OCI-M2 (cell line): Measurements from ENCODE around the gene ODAD3.
"Not testable (repeated sequence)": the region's sequence is repeated elsewhere in the genome, so short reads cannot be mapped to it uniquely, and the experiment has no call there.

Experiments
- DNase-seq: peaks from one replicate; lab custom pipeline; 2025; ENCODE audit not compliant: unreplicated experiment; lab: John Stamatoyannopoulos, UW

The ODAD3 gene

DNA sequence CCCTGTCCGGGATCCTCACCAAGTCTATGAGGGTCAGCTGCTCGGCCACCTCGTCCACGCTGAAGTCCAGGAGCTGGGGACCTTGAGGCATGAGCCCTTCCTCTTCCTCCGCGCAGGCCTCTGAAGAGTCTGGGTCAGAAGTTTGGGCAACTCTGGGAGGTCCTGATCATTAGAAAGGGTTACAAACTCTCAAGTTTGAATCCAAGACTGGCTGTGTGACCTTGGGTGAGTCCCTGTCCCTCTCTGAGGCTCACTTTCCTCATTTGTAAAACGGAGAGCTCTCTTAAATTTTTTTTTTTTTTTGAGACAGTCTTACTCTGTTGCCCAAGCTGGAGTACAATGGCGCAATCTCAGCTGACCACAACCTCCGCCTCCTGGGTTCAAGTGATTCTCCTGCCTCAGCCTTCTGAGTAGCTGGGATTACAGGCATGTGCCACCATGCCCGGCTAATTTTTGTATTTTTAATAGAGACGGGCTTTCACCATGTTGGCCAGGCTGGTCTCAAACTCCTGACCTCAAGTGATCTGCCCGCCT is 28.2 kb downstream of the ODAD3 start:
- not testable (repeated sequence) for DNase-seq

DNA sequence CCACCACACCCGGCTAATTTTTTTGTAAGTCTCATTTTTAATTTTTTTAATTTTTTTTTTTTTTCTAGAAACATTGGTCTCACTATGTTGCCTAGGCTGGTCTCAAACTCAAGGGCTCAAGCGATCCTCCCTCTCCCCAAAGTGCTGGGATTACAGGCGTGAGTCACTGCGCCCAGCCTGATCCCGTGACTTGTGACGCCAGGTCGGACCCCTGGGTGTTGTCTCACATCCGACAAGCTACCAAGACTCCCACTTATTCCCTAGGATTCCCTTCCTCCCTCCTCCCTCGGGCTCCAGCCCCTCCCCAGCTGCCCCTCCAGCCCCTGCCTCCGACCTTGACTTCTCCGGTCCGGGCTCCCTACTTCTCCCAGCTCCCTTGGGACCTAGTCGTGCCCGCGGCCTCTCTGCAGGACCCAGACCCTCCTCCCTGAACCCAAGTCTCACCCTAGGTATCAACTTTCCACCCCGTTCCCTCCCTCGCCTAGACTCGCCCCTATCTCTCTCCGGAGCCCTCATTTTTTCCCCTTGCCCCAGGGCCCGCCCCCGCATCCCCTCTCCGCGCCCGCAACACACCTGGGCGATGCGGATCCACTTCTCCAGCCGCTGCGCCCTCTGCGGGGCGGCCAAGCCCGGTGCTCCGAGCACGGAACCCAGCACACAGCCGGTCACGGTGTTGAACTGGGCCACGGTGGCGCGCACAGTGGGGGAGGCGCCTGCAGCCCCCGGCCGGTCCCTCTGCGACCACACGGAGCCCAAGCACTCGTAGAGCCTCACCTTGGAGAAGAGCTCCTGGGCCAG is 28.9 kb downstream of the ODAD3 start:
- no peak for DNase-seq

DNA sequence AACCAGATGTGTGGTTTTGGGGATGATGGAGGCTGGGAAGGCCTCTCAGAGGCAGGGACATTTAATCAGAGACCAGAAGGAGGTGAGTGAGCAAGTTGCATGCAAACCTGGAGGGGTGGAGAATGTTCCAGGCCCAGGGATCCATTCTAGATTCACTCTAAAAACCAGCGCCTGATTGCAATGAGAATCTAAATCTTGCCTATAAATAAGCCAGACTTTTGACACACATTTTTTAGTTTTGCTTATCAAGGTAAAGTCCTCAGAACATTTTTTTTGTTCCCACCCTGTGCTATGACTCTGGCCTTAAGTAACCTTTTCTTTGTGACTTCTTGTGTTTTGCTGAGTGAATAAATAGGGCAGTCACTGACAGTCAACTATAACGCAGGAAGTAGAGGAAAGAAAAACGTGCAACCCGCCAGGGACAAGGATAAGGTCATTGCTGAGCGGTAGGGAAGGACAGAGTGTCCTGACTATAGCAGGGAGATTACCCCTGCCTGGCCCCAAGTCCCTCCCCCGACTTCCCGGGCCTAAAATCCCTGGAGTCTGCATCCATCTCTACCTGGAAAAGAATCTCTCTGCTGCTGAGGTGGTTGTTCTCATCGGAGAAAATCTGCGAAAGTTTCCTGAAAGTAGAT is 30.2 kb downstream of the ODAD3 start:
- DNase-seq = no peak

DNA sequence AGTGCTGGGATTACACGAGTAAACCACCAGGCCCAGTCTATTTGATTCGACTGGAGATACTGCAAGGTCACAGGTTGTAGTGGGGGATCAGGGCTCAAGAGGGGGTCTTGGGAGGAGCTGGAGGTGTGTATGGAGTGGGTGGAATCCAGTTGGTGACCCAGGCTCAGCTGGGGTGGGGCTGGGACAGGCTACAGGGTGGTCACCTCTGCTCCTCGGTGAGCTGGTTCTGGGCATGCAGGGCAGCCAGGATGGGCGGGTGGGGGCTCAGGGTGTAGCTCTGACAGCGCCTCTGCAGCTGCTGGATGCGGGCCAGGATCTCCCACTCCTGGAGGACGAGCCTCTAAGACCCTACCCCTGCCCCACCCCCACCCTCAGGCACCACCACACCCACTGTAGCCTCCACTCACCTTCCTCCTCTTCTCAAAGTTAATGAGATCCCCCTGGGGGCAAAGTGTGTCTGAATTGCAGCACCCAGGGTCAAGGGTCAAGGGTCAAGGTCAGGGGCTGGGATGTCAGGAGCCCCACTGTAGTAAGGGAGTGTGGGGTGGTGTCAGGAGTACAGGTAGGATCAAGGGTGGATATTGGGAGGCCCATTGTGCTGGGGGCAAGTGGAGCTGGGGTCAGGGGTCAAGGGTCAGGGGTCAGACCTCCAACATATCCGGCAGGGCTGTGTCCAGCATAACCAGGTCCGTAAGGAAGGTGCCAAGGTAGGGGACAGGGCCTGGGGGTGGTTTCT is 32.9 kb downstream of the ODAD3 start:
- DNase-seq = no peak

DNA sequence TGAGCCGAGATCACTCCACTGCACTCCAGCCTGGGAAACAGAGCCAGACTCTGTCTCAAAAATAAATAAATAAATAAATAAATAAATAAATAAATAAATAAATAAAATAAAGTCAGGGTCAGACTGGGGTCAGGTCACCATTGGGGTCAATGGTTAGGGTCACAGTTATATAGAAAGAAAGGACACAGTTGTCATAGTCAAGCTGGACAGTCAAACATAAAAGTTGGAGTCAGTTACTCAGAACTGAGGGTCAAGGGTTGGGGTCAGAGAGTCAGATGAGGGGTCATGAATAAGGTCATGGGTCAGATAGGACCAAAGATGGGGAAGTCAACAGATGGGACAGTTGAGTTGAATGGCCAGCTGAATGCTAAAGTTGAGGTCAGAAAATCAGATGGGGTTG is 34.1 kb downstream of the ODAD3 start:
- no peak for DNase-seq

DNA sequence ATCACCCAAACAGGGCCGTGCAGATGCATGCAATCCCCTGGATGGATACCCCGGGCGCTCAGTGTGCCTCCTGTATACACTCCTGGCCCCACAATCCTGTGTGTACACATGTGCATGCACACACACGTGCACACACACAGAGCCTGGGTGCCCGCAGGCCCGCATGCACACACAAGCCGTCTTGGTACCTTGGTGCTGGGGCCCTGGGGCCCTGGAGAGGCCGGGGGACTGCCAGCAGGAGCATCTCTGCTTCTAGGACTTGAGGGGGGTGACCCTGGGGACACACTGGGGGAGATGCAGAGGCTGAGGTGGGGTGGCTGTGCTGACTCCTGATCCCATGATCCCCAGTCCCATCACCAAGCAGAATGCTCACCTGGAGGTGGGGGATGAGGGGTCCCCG is 35.3 kb downstream of the ODAD3 start:
- no peak for DNase-seq

DNA sequence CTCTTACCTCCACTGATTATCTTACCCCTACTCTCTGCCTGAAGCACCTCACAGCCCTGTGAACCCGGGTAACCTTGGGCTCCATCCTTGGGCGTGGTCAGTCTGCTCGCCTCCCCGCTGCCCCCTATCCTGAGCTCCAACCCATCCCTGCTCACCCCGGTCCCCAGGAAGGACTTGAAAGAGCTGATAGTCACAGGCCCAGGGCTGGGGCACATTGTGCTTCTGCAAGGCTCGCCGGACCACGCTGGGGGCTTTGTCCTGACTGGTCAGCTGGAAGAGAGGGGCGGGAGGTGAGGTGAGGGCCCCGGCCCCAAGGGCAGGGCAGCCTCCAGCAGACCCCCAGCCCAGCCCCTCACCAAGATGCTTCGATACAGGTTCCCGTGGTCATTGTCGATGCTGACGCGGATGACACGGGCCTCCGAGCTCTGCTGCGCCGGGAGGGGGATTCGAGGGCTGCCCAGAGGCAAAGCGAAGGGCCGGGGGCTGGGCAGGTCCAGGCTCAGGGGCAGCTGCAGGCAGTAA is 37.8 kb downstream of the ODAD3 start:
- no peak for DNase-seq

DNA sequence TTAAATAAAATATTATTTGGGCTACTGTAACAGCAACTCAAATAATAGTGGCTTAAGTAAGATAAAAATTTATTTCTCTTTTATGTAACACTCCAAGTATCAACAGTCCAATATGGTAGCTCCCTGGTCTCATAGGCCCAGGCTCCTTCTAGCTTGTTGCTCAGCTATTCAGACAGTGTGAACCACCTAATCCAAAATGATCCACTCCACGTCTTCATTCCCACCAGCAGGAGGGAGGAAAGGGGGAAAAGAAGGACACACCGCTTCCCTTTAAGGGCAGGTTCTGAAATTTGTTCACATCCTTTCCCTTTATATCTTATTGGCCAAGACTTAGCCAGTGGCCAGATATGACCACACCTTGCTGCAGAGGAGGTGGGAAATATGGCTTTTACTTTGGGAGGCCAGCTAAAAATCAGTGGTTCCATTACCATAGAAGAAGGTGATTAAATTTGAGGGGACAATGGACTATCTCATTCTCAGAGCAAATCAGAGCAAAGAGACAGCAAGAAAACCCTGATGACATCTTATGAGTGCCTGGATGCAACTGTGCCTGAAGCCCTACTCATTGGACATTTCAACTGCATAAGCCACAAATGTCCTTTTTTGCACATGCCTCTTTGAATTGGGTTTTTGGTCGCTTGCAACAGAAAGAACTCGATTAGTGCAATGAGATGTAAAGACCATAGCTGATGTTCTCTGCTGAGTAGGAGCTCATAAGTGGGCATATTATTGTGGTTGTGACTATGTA is 43.8 kb downstream of the ODAD3 start:
- no peak for DNase-seq

DNA sequence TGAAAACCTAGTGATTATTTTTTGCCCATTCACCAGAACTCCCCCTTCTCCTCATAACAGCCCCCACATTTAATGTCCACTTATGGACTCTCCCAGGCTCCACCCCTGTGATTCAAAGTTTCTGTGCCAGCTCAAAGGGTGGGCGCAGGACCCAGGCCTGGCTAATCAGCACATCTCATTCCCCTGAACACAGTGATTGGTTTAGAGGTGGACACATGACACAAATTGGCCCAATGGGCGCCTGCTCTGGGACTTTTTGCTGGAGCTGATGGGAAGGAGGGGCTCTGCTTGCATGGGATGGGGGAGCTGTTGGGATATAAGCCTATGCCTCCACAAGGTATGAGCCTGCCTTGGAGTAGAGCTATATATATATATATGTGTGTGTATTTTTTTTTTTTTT is 44.6 kb downstream of the ODAD3 start:
- DNase-seq = no peak

DNA sequence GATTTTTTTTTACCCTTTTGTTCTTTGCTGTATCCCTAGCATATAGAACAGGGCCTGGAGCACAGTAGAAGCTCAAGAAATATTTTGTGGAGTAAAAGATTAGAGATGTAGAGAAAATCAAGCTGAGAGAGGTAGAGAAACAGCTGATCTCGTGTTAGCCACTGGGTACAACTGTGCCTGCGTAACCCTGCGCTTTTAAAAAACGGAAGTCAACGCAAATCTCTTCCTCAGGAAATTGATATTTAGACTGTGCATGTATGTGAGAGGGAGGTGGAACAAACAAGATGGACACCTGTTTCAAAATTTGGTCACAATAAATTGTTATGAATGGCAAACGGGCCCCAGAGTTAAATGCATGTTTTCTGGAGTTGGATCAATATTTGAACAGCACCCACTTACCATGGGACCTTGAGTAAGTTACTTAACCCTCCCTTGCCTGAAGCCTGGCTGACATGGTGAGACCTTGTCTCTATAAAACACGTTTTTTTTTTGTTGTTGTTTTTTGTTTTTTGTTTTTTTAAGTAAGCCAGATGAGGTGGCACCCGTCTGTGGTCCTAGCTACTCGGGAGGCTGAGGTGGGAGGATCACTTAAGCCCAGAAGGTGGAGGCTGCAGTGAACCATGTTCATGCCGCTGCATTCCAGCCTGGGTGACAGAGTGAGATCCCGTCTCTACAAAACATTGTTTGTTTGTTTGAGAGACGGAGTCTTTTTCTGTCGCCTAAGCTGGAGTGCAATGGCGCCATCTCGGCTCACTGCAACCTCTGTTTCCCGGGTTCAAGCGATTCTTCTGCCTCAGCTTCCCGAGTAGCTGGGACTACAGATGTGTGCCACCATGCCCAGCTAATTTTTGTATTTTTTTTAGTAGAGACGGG is 47.5 kb downstream of the ODAD3 start:
- no peak for DNase-seq

DNA sequence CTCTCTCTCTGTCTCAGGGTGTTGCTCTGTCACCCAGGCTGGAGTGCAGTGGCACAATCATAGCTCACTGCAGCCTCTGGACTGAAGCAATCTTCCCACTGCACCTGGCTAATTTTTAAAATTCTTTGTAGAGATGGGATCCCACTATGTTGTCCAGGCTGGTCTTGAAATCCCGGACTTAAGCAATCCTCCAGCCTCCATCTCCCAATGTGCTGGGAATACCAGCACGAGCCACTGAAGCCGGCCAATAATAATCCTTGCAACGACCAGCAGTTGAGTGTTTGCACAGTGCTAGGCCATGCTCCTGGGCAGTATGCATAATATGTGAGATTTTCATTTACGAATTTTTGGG is 50.2 kb downstream of the ODAD3 start:
- no peak for DNase-seq

DNA sequence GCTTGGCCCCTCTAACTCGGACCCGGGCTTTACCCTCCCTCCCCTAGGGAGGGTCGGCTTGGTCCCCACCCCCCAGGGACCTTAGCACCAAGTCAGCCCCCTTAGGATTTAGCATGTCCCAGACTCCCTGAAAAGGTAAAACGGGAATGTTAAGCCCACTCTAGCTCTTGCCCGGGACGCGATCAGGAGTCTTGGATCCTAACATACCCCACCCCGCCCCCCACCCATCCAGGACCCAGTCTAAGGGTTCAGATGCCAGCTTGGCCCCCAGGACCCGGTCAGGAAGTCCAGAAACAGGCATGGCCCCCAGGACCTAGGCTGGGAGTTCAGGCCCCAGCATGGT is 51.2 kb downstream of the ODAD3 start:
- DNase-seq = no peak

DNA sequence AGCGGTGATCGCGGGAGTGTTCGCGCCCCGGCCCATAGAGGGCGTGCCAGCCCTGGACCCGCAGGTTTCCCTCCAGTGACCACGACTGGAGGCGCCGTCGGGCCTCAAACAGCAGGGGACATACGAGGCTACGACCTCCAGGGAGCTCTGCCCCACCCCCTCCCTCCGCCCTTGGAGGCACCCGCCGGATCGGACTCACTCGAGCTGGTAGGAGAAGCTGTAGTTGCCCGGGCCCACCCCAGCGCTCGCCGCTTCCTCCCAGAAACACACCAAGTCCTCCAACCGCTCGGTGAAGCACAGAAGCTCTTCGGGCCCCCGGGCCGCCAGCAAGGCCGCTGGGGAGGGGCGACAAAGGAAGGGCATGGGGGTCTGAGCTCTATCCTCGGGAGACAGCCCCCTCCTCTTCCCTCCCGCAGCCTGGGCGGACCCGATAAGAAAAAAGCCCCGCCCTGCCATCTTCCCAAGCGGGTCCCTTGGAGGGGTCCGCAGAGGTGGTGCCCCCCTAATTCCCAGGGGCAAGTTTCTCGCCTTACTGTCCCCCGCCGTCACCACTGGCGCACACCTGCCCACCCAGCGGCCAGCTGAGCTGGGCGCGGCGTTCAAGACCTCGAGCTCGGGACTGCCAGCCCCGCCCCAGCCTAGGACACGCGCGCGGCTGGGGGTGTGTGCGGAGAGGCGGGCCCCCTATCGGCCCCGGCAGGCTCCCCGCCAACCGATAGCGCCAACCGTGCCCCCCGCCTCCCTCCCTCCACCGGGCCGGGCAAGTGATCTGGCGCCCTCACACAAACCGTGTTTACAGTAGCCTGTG is 51.8 kb downstream of the ODAD3 start:
- DNase-seq = peak; percentile 100

DNA sequence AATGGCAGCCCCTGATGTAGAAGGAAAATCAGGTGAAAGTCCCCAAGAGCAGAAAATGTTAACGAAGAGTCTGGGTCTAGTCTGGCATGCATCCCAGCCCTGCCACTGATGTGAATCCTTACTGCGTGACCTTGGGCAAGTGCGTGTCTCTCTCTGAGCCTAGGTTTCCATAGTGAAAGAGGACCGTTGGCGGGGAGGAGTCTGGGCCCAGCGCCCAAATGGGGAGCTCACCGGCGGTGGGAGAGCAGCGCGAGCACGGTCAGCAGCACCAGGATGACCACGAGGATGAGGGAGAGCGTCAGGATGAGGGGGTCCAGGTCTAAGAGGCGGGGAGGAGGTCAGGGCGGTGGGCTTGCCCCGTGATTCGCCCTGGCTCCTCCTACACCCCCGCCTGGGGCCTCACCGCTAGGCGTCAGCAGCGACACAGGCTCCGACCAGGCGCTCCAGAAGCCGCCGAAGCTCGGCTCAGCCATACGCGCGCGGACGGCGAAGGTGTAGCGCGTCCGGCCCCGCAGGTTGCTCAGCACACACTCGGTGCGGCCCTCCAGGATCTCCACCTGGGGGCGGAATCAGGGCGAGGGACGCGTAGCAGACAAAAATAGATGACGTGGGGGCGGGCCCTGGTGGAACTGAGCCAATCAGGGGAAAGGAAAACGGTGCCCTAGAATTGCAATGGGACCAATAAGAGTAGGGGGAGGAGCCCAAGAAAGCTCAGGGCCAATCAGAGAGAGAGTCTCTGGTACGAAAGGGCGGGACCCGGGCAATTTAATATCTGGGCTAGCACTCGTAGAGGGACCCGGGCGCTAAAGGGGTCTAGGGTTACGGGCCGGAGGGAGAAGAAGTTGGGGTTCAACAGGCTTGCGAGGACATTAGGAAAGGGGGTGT is 54.0 kb downstream of the ODAD3 start:
- no peak for DNase-seq

DNA sequence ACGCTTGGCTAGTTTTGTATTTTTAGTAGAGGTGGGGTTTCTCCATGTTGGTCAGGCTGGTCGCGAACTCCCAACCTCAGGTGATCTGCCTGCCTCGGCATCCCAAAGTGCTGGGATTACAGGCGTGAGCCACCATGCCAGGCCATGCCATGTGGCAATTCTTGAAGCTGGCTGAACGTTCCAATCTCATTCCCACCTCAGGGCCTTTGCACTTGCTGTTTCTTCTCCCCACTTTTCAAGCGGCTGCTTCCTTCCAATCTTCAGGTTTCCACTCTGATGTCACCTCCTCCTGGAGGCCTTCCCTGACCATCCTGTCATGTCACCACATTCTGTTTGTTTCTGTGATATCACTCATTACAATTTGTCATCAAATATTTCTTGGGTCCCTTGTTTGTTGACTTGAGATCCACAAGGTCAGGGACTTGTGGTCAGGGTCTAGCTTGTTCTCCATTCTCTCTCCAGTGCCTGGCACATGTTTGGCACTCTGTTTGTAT is 55.0 kb downstream of the ODAD3 start:
- DNase-seq = no peak

DNA sequence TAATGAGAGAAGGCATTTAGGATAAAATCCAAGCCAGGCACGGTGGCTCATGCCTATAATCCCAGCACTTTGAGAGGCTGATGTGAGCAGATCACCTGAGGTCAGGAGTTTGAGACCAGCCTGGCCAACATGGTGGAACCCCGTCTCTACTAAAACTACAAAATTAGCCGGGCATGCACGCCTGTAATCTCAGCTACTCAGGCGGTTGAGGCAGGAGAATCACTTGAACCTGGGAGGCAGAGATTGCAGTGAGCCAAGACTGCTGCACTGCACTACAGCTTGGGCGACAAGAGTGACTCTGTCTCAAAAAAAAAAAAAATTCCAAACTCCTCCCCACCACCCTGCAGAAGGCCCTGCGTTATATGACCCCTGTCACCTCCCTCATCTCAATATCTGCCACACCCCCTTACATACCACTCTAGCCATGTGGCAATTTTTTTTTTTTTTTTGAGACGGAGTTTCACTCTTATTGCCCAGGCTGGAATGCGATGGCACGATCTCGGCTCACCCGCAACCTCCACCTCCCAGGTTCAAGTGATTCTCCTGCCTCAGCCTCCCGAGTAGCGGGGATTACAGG is 55.6 kb downstream of the ODAD3 start:
- DNase-seq = not testable (repeated sequence)

DNA sequence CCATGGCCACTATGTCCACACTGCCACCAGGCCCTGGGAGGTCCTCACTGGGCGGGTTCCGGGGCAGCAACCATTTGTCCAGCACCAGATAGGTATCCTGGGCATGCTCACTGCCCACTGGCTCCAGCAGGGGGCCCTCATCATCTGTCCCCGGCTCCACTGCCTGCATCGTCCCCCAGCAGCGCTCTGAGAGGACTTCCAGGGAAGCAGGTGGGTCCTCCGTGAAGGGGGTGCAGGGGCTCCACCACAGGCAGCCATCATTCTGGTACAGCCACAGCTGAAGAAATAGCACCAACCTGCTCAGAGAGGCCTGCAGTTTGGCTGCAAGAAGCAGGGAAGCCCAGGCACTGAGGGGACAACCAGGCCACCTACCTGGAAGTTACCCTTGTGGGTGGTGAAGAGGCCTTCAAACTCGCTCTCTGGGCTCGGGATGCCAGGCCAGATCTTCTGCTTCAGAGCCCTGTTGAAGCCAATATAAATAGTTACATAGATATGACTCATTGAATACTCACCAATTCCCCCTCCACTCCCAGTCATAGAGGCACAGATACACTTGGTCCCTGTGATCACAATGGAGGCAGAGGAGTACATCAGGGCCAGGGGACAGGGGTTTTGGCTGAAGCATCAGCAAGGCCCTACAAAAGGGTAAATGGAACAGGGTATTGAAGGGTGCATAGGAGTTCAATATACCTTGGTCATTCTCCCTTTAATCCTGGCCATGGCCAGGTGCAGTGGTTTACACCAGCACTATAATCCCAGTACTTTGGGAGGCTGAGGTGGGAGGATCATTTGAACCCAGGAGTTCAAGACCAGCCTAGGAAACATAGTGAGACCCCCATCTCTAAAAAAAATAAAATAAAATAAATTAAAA is 56.4 kb downstream of the ODAD3 start:
- DNase-seq = peak; percentile 93
